Measurements from ENCODE around the gene FAM241B. TPM values are rescaled to one million over a fixed set of nuclear protein-coding genes. Genes with fewer than 3 reads are reported as not detected.

The FAM241B gene
- total RNA-seq, 1 donor from 2014 or later, result 9.8 TPM

GRCh38 chr10:69634759-69635425 lies 4.8 kb downstream of the FAM241B start:
- Mint-ChIP-seq H3K4me1 (ENCODE audit: unreplicated experiment) (peaks cover 16% of the 10 kb centered on the region), H3K4me3 (no peak overlapping the region), H3K27ac (no peak overlapping the region), H3K36me3 (no peaks in the 10 kb centered on the region), H3K27me3 (no peaks in the 10 kb centered on the region), H3K9me3 (no peaks in the 10 kb centered on the region)
- no peak for TF ChIP-seq CTCF (conservative IDR thresholded peaks at IDR 0.05)
- DNase-seq (ENCODE audit: extremely low spot score, unreplicated experiment), result peak; percentile 58

- Mint-ChIP-seq H3K36me3 (no peaks in the 10 kb centered on the region), H3K4me1 (ENCODE audit: unreplicated experiment) (peaks cover 22% of the 10 kb centered on the region), H3K27ac (no peak overlapping the region), H3K9me3 (no peaks in the 10 kb centered on the region), H3K4me3 (no peak overlapping the region), H3K27me3 (no peaks in the 10 kb centered on the region)
- peak; percentile 65 for DNase-seq (ENCODE audit: extremely low spot score, unreplicated experiment)
- no peak for TF ChIP-seq CTCF (conservative IDR thresholded peaks at IDR 0.05)
Observed at GRCh38 chr10:69635428-69636272, 5.6 kb downstream of the FAM241B start.

- H3K36me3 Mint-ChIP-seq, result no peaks in the 10 kb centered on the region
- TF ChIP-seq CTCF (conservative IDR thresholded peaks at IDR 0.05), result no peak
- DNase-seq (ENCODE audit: extremely low spot score, unreplicated experiment), result no peak
- H3K27ac Mint-ChIP-seq, result no peak overlapping the region
- no peaks in the 10 kb centered on the region for H3K27me3 Mint-ChIP-seq
- no peaks in the 10 kb centered on the region for H3K9me3 Mint-ChIP-seq
- H3K4me3 Mint-ChIP-seq, result no peak overlapping the region
- peaks cover 22% of the 10 kb centered on the region for H3K4me1 Mint-ChIP-seq (ENCODE audit: unreplicated experiment)
Observed at GRCh38 chr10:69636273-69636575, 6.2 kb downstream of the FAM241B start.

- no peak overlapping the region for H3K4me3 Mint-ChIP-seq
- no peaks in the 10 kb centered on the region for H3K9me3 Mint-ChIP-seq
- DNase-seq (ENCODE audit: extremely low spot score, unreplicated experiment), result no peak
- peaks cover 22% of the 10 kb centered on the region for H3K4me1 Mint-ChIP-seq (ENCODE audit: unreplicated experiment)
- no peak overlapping the region for H3K27ac Mint-ChIP-seq
- no peaks in the 10 kb centered on the region for H3K36me3 Mint-ChIP-seq
- peak; percentile 21 for TF ChIP-seq CTCF (conservative IDR thresholded peaks at IDR 0.05)
- H3K27me3 Mint-ChIP-seq, result no peaks in the 10 kb centered on the region
Observed at GRCh38 chr10:69636626-69637605, 6.9 kb downstream of the FAM241B start.

GRCh38 chr10:69638642-69639041 lies 8.6 kb downstream of the FAM241B start:
- Mint-ChIP-seq H3K4me1 (ENCODE audit: unreplicated experiment) (peaks cover 22% of the 10 kb centered on the region), H3K4me3 (no peak overlapping the region), H3K36me3 (no peaks in the 10 kb centered on the region), H3K27me3 (peaks cover 7% of the 10 kb centered on the region), H3K27ac (no peak overlapping the region), H3K9me3 (no peaks in the 10 kb centered on the region)
- TF ChIP-seq CTCF (conservative IDR thresholded peaks at IDR 0.05), result no peak
- DNase-seq (ENCODE audit: extremely low spot score, unreplicated experiment), result no peak

Measured in type B pancreatic cell (in vitro differentiated cells).